H9 (cell line): Measurements from ENCODE around the gene ST14. TPM values are rescaled to one million over a fixed set of nuclear protein-coding genes. Genes with fewer than 3 reads are reported as not detected.

Experiments used
- DNase-seq: peaks from one replicate; pipeline ENCODE4 v3.0.0-alpha.2; 2017
- H2AFZ ChIP-seq: one replicate; pipeline ENCODE4 v1.6.1; 2013; ENCODE audit warnings: mild to moderate bottlenecking, low read length, control low read depth, moderate library complexity
- H2AK5ac ChIP-seq: 2 replicates; pipeline ENCODE4 v1.6.1; 2013; ENCODE audit warnings: low read length, control low read depth, mixed read lengths; ENCODE audit not compliant: insufficient read length
- H2BK120ac ChIP-seq: one replicate; pipeline ENCODE4 v1.6.1; 2013; ENCODE audit warnings: low read depth, mild to moderate bottlenecking, low read length, control low read depth, inconsistent platforms; ENCODE audit not compliant: poor library complexity, severe bottlenecking
- H2BK12ac ChIP-seq: 2 replicates; pipeline ENCODE4 v1.6.1; 2013; ENCODE audit warnings: low read length, control low read depth, mixed read lengths, low read depth; ENCODE audit not compliant: insufficient read length
- H2BK15ac ChIP-seq: 2 replicates; pipeline ENCODE4 v1.6.1; 2013; ENCODE audit warnings: low read depth, low read length, control low read depth
- H2BK20ac ChIP-seq: one replicate; pipeline ENCODE4 v1.6.1; 2013; ENCODE audit warnings: low read depth, mild to moderate bottlenecking, low read length, control low read depth, inconsistent platforms; ENCODE audit not compliant: poor library complexity, severe bottlenecking
- H2BK5ac ChIP-seq: 2 replicates; pipeline ENCODE4 v1.6.1; 2013; ENCODE audit warnings: low read length, control low read depth, mixed read lengths; ENCODE audit not compliant: insufficient read length
- H3K14ac ChIP-seq: 2 replicates; pipeline ENCODE4 v1.6.1; 2013; ENCODE audit warnings: low read length, control low read depth; ENCODE audit not compliant: insufficient read depth
- H3K18ac ChIP-seq: 2 replicates; pipeline ENCODE4 v1.6.1; 2013; ENCODE audit warnings: low read depth, mild to moderate bottlenecking, mixed read lengths, low read length, control low read depth; ENCODE audit not compliant: insufficient read length
- H3K23ac ChIP-seq: 2 replicates; pipeline ENCODE4 v1.6.1; 2013; ENCODE audit warnings: low read length, control low read depth, mixed read lengths, low read depth; ENCODE audit not compliant: insufficient read length
- H3K23me2 ChIP-seq: 2 replicates; pipeline ENCODE4 v1.6.1; 2013; ENCODE audit warnings: low read depth, mild to moderate bottlenecking, mixed read lengths, low read length, control low read depth; ENCODE audit not compliant: insufficient read length, poor library complexity, severe bottlenecking
- H3K27ac ChIP-seq: 2 replicates; pipeline ENCODE4 v1.5.1; 2013; ENCODE audit warnings: low read length, control low read depth, mixed read lengths, low read depth; ENCODE audit not compliant: insufficient read length
- H3K27me3 ChIP-seq: 2 replicates; pipeline ENCODE4 v1.6.1; 2013; ENCODE audit warnings: low read length, control low read depth, inconsistent platforms; ENCODE audit not compliant: insufficient read depth
- H3K4ac ChIP-seq: 2 replicates; pipeline ENCODE4 v1.6.1; 2013; ENCODE audit warnings: low read depth, mild to moderate bottlenecking, control low read depth, inconsistent platforms, low read length, moderate library complexity
- H3K4me1 ChIP-seq: 2 replicates; pipeline ENCODE4 v1.6.1; 2013; ENCODE audit warnings: low read length, control low read depth, inconsistent platforms; ENCODE audit not compliant: insufficient read depth
- H3K4me2 ChIP-seq: 2 replicates; pipeline ENCODE4 v1.6.1; 2013; ENCODE audit warnings: low read length, control low read depth, mixed read lengths; ENCODE audit not compliant: insufficient read length, insufficient read depth
- H3K56ac ChIP-seq: 2 replicates; pipeline ENCODE4 v1.6.1; 2013; ENCODE audit warnings: low read depth, mild to moderate bottlenecking, mixed read lengths, low read length, control low read depth; ENCODE audit not compliant: insufficient read length
- H3K79me1 ChIP-seq: 2 replicates; pipeline ENCODE4 v1.6.1; 2013; ENCODE audit warnings: low read depth, mild to moderate bottlenecking, moderate library complexity, low read length, control low read depth, inconsistent platforms; ENCODE audit not compliant: insufficient read depth, poor library complexity, severe bottlenecking
- H3K79me2 ChIP-seq: 2 replicates; pipeline ENCODE4 v1.6.1; 2013; ENCODE audit warnings: low read length, control low read depth, inconsistent platforms; ENCODE audit not compliant: insufficient read depth
- H3K9ac ChIP-seq: 2 replicates; pipeline ENCODE4 v1.6.1; 2013; ENCODE audit warnings: low read length, control low read depth, mixed read lengths; ENCODE audit not compliant: insufficient read length; ENCODE audit errors: extremely low read depth
- H3K9me3 ChIP-seq: one replicate; pipeline ENCODE4 v1.6.1; 2013; ENCODE audit warnings: low read depth, low read length, inconsistent platforms; ENCODE audit not compliant: control insufficient read depth
- H3T11ph ChIP-seq: one replicate; pipeline ENCODE4 v1.6.1; 2013; ENCODE audit warnings: mild to moderate bottlenecking, low read length, control low read depth, inconsistent platforms
- H4K20me1 ChIP-seq: one replicate; pipeline ENCODE4 v1.6.1; 2013; ENCODE audit not compliant: control insufficient read depth, insufficient read length, insufficient read depth
- H4K5ac ChIP-seq: 2 replicates; pipeline ENCODE4 v1.6.1; 2013; ENCODE audit warnings: low read depth, mild to moderate bottlenecking, mixed read lengths, low read length, control low read depth; ENCODE audit not compliant: insufficient read length
- H4K8ac ChIP-seq: replicated peaks from 2 replicates; pipeline ENCODE4 v1.6.1; 2013; ENCODE audit warnings: low read length, control low read depth, mixed read lengths, low read depth; ENCODE audit not compliant: insufficient read length
- H4K91ac ChIP-seq: 2 replicates; pipeline ENCODE4 v1.6.1; 2013; ENCODE audit warnings: low read depth, mild to moderate bottlenecking, moderate library complexity, mixed read lengths, low read length, control low read depth; ENCODE audit not compliant: insufficient read length
- H3K27ac Mint-ChIP-seq, 3 experiments: 2 replicates in 2 of 3; 3 replicates in 1 of 3; pipeline ENCODE4 v1.8.0; 2020 to 2021; ENCODE audit warnings: mixed read lengths in 3 of 3, mild to moderate bottlenecking in 1 of 3, moderate library complexity in 1 of 3
- H3K27me3 Mint-ChIP-seq: 2 replicates; pipeline ENCODE4 v1.8.0; 2021; ENCODE audit warnings: low read depth, mild to moderate bottlenecking, moderate library complexity, mixed read lengths
- H3K36me3 Mint-ChIP-seq, 3 experiments: 2 replicates in 2 of 3; 3 replicates in 1 of 3; pipeline ENCODE4 v1.8.0; 2020 to 2021; ENCODE audit warnings: low read depth in 3 of 3, mixed read lengths in 3 of 3; ENCODE audit not compliant: insufficient read depth in 1 of 3
- H3K4me1 Mint-ChIP-seq, 2 experiments: 2 replicates each; pipeline ENCODE4 v1.8.0; 2020; ENCODE audit warnings: mixed read lengths in 2 of 2
- H3K4me3 Mint-ChIP-seq, 2 experiments: 2 replicates in 1 of 2; 3 replicates in 1 of 2; pipeline ENCODE4 v1.8.0; 2020 to 2021; ENCODE audit warnings: mild to moderate bottlenecking in 2 of 2, mixed read lengths in 2 of 2, moderate library complexity in 1 of 2
- H3K9me3 Mint-ChIP-seq, 2 experiments: 2 replicates in 1 of 2; 3 replicates in 1 of 2; pipeline ENCODE4 v1.8.0; 2020; ENCODE audit warnings: mild to moderate bottlenecking in 2 of 2, mixed read lengths in 2 of 2, moderate library complexity in 1 of 2
- CTCF ChIP-seq: fragments of 200-600 bp; sonication (generic); conservative IDR thresholded peaks from 3 replicates; pipeline ENCODE4 v1.8.0; 2021; ENCODE audit warnings: antibody characterized with exemption, mild to moderate bottlenecking
- WGBS: extraction: QIAGEN DNeasy Blood & Tissue Kit; methylation state at CpG from one replicate; pipeline ENCODE4 v1.1.7; 2013; ENCODE audit warnings: missing lambda C conversion rate, low lambda C conversion rate, mixed read lengths; ENCODE audit not compliant: insufficient read length; ENCODE audit errors: extremely low coverage; 5-methylcytosine and 5-hydroxymethylcytosine counted together
- total RNA-seq: library from RNA; stranded (reverse); gene quantifications from 2 replicates; pipeline ENCODE4 v1.2.1, GENCODE V29; 2021

ST14 gene
- total RNA-seq, 1 experiment from 2014 or later, result 22.4 TPM

GRCh38 chr11:130247319-130247718, 87.7 kb downstream of the ST14 start:
- Histone ChIP-seq H3K14ac (no peak overlapping the region), H2BK120ac (no peak overlapping the region), H3T11ph (no peak overlapping the region), H4K20me1 (no peaks in the 10 kb centered on the region), H2BK20ac (no peak overlapping the region), H3K79me1 (no peaks in the 10 kb centered on the region), H3K56ac (no peak overlapping the region), H2BK12ac (no peak overlapping the region), H3K79me2 (peaks cover 5% of the 10 kb centered on the region; the same call in 1 of the 2 replicates), H4K5ac (no peak overlapping the region), H3K4me2 (no peak overlapping the region), H3K4me1 (no peaks in the 10 kb centered on the region; the same call in 1 of the 2 replicates), H2BK15ac (no peak overlapping the region), H3K4ac (no peak overlapping the region), H3K18ac (no peak overlapping the region), H3K9ac (no peak overlapping the region), H2AFZ (no peak overlapping the region), H3K23ac (no peak overlapping the region), H4K8ac (no peak overlapping the region), H3K9me3 (no peaks in the 10 kb centered on the region), H2AK5ac (no peak overlapping the region), H3K27ac (no peak overlapping the region), H4K91ac (no peak overlapping the region), H3K23me2 (no peaks in the 10 kb centered on the region), H2BK5ac (no peak overlapping the region), H3K27me3 (no peaks in the 10 kb centered on the region)
- no peak overlapping the region for H3K4me3 Mint-ChIP-seq
- H3K36me3 Mint-ChIP-seq, result peaks cover 2 to 9% (median 7%) of the 10 kb centered on the region in 3 experiments; a peak in 5 of 7 replicates
- H3K9me3 Mint-ChIP-seq, result peaks cover 3% of the 10 kb centered on the region in 2 experiments; a peak in 2 of 5 replicates
- TF ChIP-seq CTCF, result no peak
- peak overlapping the region; percentile 21 to 57 (median 51); a peak in 4 of 7 replicates for H3K27ac Mint-ChIP-seq
- DNase-seq, result no peak
- peaks cover 23 to 29% of the 10 kb centered on the region in 2 experiments for H3K4me1 Mint-ChIP-seq
- no peaks in the 10 kb centered on the region for H3K27me3 Mint-ChIP-seq
- WGBS, result no CpG with 5 or more reads among the region's 2 CpGs
